Endodermal cell (in vitro differentiated cells): ENCODE measurements around the gene DCP2. TPM values are rescaled to one million over a fixed set of nuclear protein-coding genes. Genes with fewer than 3 reads are reported as not detected.
"Not testable (repeated sequence)": the region's sequence is repeated elsewhere in the genome, so short reads cannot be mapped to it uniquely, and the experiment has no call there.

Experiments used
- DNase-seq: peaks from one replicate; pipeline ENCODE4 v3.0.0-alpha.2; 2017
- H3K27ac ChIP-seq: 2 replicates; pipeline ENCODE4 v1.5.1; 2013; ENCODE audit warnings: mild to moderate bottlenecking, low read depth, low read length, moderate library complexity
- H3K27me3 ChIP-seq: 2 replicates; pipeline ENCODE4 v1.6.1; 2013; ENCODE audit warnings: mild to moderate bottlenecking, low read length, moderate library complexity; ENCODE audit not compliant: insufficient read depth, control insufficient read depth, poor library complexity, severe bottlenecking
- H3K36me3 ChIP-seq: 2 replicates; pipeline ENCODE4 v1.7.0; 2013; ENCODE audit warnings: mild to moderate bottlenecking, low read length, moderate library complexity; ENCODE audit not compliant: control insufficient read depth, insufficient read depth
- H3K4me1 ChIP-seq: one replicate; pipeline ENCODE4 v1.7.0; 2013; ENCODE audit warnings: low read length; ENCODE audit not compliant: control insufficient read depth, insufficient read depth
- H3K4me3 ChIP-seq: 2 replicates; pipeline ENCODE4 v1.5.1; 2013; ENCODE audit warnings: mild to moderate bottlenecking, low read length, moderate library complexity
- H3K9ac ChIP-seq: 2 replicates; pipeline ENCODE4 v1.6.1; 2013; ENCODE audit warnings: mild to moderate bottlenecking, low read length, moderate library complexity; ENCODE audit not compliant: poor library complexity, severe bottlenecking; ENCODE audit errors: extremely low read depth
- H3K9me3 ChIP-seq: 2 replicates; pipeline ENCODE4 v1.6.1; 2013; ENCODE audit warnings: mild to moderate bottlenecking, low read length, moderate library complexity; ENCODE audit not compliant: control insufficient read depth
- H3K27ac Mint-ChIP-seq: 2 replicates; pipeline ENCODE4 v1.8.0; 2020; ENCODE audit warnings: mixed read lengths
- H3K27me3 Mint-ChIP-seq: 2 replicates; pipeline ENCODE4 v1.8.0; 2021; ENCODE audit warnings: mild to moderate bottlenecking, mixed read lengths; ENCODE audit not compliant: insufficient read depth
- H3K36me3 Mint-ChIP-seq: 2 replicates; pipeline ENCODE4 v1.8.0; 2020; ENCODE audit warnings: low read depth, mixed read lengths
- H3K4me1 Mint-ChIP-seq: 2 replicates; pipeline ENCODE4 v1.8.0; 2020; ENCODE audit warnings: mixed read lengths
- H3K4me3 Mint-ChIP-seq: 2 replicates; pipeline ENCODE4 v1.8.0; 2020; ENCODE audit warnings: mild to moderate bottlenecking, moderate library complexity, mixed read lengths
- H3K9me3 Mint-ChIP-seq: 2 replicates; pipeline ENCODE4 v1.8.0; 2020; ENCODE audit warnings: mild to moderate bottlenecking, mixed read lengths
- WGBS, 2 experiments: methylation state at CpG; one replicate each; pipeline versions ENCODE4 v1.1.5 to v1.1.7; 2013; ENCODE audit warnings: missing lambda C conversion rate in 2 of 2, mixed read lengths in 1 of 2; ENCODE audit not compliant: insufficient coverage in 1 of 2, insufficient read length in 1 of 2; 5-methylcytosine and 5-hydroxymethylcytosine counted together
- total RNA-seq, 2 donors: library from RNA; stranded (reverse); fragmentation: NEBNext Ultra II Directional in 1 of 2; extraction: Animal tissue kit (Norgen Biotek cat#: 25700) in 1 of 2; gene quantifications; 2 replicates in 1 of 2; 3 replicates in 1 of 2; pipeline ENCODE4 v1.2.1, GENCODE V29; 2021
- TF ChIP-seq, protein P1 (sequence below): fragments of 200-600 bp; sonication (generic); conservative IDR thresholded peaks from 2 replicates; pipeline ENCODE4 v1.5.0; 2021; ENCODE audit warnings: antibody characterized with exemption, mild to moderate bottlenecking

Gene DCP2
- total RNA-seq, 2 donors from 2014 or later = 152 to 154 TPM

DNA sequence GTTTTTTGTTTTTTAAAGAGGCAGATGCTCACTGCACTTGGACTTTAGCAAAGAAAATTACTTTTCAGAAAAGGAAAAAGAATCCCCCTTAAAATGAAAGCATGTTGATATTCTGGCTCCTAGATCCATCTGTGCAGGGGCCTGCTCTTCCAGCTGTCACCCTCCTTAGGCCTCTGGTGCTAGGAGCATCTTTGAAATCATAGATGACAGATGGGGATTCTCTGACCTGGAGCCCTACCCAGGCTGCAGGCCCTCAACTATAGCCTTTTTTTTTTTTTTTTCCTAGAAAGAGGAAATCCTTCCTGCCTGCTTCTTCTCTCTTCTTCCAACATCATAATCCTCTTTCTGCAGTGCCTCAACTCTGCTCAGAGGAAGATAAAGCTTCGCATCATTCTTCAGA is 16.3 kb upstream of the DCP2 start:
- peaks cover 2% of the 10 kb centered on the region for H3K9me3 Mint-ChIP-seq
- H3K4me3 ChIP-seq = no peak overlapping the region
- H3K9me3 ChIP-seq = no peaks in the 10 kb centered on the region
- H3K4me3 Mint-ChIP-seq = no peak overlapping the region
- 90% methylated on average over 1 of the region's 1 CpG; no CpG with 5 or more reads in 1 of the 2 experiments for WGBS, 2 experiments
- H3K27me3 Mint-ChIP-seq = no peaks in the 10 kb centered on the region
- no peaks in the 10 kb centered on the region for H3K4me1 ChIP-seq
- no peak for DNase-seq
- no peaks in the 10 kb centered on the region for H3K36me3 ChIP-seq
- H3K9ac ChIP-seq = no peak overlapping the region
- no peak overlapping the region for H3K27ac Mint-ChIP-seq
- H3K36me3 Mint-ChIP-seq = no peaks in the 10 kb centered on the region
- H3K27ac ChIP-seq = peak overlapping the region; percentile 29
- peaks cover 8% of the 10 kb centered on the region for H3K4me1 Mint-ChIP-seq
- no peaks in the 10 kb centered on the region for H3K27me3 ChIP-seq
- TF ChIP-seq, protein P1, sequence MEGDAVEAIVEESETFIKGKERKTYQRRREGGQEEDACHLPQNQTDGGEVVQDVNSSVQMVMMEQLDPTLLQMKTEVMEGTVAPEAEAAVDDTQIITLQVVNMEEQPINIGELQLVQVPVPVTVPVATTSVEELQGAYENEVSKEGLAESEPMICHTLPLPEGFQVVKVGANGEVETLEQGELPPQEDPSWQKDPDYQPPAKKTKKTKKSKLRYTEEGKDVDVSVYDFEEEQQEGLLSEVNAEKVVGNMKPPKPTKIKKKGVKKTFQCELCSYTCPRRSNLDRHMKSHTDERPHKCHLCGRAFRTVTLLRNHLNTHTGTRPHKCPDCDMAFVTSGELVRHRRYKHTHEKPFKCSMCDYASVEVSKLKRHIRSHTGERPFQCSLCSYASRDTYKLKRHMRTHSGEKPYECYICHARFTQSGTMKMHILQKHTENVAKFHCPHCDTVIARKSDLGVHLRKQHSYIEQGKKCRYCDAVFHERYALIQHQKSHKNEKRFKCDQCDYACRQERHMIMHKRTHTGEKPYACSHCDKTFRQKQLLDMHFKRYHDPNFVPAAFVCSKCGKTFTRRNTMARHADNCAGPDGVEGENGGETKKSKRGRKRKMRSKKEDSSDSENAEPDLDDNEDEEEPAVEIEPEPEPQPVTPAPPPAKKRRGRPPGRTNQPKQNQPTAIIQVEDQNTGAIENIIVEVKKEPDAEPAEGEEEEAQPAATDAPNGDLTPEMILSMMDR = no peak

DNA sequence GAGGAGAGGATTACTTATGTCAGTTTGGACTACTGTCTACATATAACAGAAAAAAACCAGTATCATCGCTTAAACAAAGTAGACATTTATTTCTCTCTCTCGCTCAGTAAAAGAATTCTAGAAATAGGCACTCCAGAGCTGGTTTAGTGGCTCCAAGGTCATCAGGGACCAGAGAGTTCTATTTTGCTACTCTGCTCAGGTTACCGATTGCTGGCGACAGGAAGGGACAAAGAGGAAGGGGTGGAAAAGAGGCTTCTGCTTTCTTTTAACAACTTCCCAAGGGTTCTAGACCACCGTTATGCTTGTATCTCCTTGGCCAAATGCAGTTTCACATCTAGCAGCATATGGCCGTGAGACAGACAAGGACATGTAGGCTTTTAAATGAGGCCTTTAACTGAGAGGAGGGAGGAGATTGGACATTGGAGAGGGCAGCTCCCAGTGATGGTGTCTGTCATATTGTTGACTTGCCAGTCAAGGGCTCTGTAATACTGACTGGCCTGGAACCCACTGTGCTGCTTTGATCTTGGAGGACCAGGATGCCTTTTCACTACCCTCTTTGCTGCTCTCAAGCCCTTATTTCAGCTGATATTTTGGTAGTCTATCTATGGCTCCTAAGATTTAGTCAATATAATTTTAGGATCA is 15.6 kb upstream of the DCP2 start:
- H3K4me3 Mint-ChIP-seq = no peak overlapping the region
- no peaks in the 10 kb centered on the region for H3K4me1 ChIP-seq
- H3K27ac Mint-ChIP-seq = no peak overlapping the region
- H3K36me3 ChIP-seq = no peaks in the 10 kb centered on the region
- peak overlapping the region; percentile 7 for H3K27ac ChIP-seq
- TF ChIP-seq, protein P1 = no peak
- no peaks in the 10 kb centered on the region for H3K27me3 Mint-ChIP-seq
- no peak for DNase-seq
- no peak overlapping the region for H3K9ac ChIP-seq
- no peaks in the 10 kb centered on the region for H3K27me3 ChIP-seq
- peaks cover 8% of the 10 kb centered on the region for H3K4me1 Mint-ChIP-seq
- H3K36me3 Mint-ChIP-seq = no peaks in the 10 kb centered on the region
- H3K4me3 ChIP-seq = no peak overlapping the region
- WGBS, 2 experiments = 89 to 94% methylated on average over 5 to 6 of the region's 6 CpGs
- no peaks in the 10 kb centered on the region for H3K9me3 ChIP-seq
- no peaks in the 10 kb centered on the region for H3K9me3 Mint-ChIP-seq

- H3K27ac ChIP-seq, H3K27me3 Mint-ChIP-seq, H3K9ac ChIP-seq, H3K36me3 ChIP-seq, H3K4me3 Mint-ChIP-seq, H3K9me3 Mint-ChIP-seq, H3K27ac Mint-ChIP-seq, H3K4me3 ChIP-seq, H3K9me3 ChIP-seq, H3K36me3 Mint-ChIP-seq, DNase-seq, H3K27me3 ChIP-seq, H3K4me1 ChIP-seq: not testable (repeated sequence)
- WGBS, 2 experiments = 90% methylated on average over 3 of the region's 3 CpGs
- peaks cover 10% of the 10 kb centered on the region for H3K4me1 Mint-ChIP-seq
Observed at GRCh38 chr5:112963374-112963733, 13.2 kb upstream of the DCP2 start.
